MM.1S (cell line): Measurements from ENCODE around the gene PDSS2.
"Not testable (repeated sequence)": the region's sequence is repeated elsewhere in the genome, so short reads cannot be mapped to it uniquely, and the experiment has no call there.

Experiments used
- DNase-seq: peaks from one replicate; pipeline ENCODE4 v3.0.0-alpha.2; 2015
- H2AFZ ChIP-seq: fragments of 300-600 bp; sonication (generic); 2 replicates; pipeline ENCODE4 v1.6.0; 2016; ENCODE audit warnings: antibody characterized with exemption, low read length
- H3F3A ChIP-seq: fragments of 300-600 bp; sonication (generic); 2 replicates; pipeline ENCODE4 v1.6.1; 2016; ENCODE audit warnings: mild to moderate bottlenecking, antibody characterized with exemption, low read length, moderate library complexity, mixed read lengths; ENCODE audit not compliant: insufficient read depth
- H3K27ac ChIP-seq: fragments of 300-600 bp; sonication (generic); 2 replicates; pipeline ENCODE4 v1.5.1; 2016; ENCODE audit warnings: mild to moderate bottlenecking, low read length
- H3K27me3 ChIP-seq: fragments of 300-600 bp; sonication (generic); replicated peaks from 2 replicates; pipeline ENCODE4 v1.6.0; 2016; ENCODE audit warnings: low read length; ENCODE audit not compliant: insufficient read depth
- H3K36me3 ChIP-seq: fragments of 300-600 bp; sonication (generic); replicated peaks from 2 replicates; pipeline ENCODE4 v1.6.1; 2016; ENCODE audit warnings: mild to moderate bottlenecking, low read length, mixed read lengths; ENCODE audit not compliant: insufficient read depth
- H3K4me1 ChIP-seq: fragments of 300-600 bp; sonication (generic); 2 replicates; pipeline ENCODE4 v1.6.1; 2016; ENCODE audit warnings: low read length, mixed read lengths
- H3K4me2 ChIP-seq: fragments of 300-600 bp; sonication (generic); 2 replicates; pipeline ENCODE4 v1.6.0; 2016; ENCODE audit warnings: low read depth, low read length
- H3K4me3 ChIP-seq: fragments of 300-600 bp; sonication (generic); 2 replicates; pipeline ENCODE4 v1.5.1; 2016; ENCODE audit warnings: low read length, mixed read lengths
- H3K79me2 ChIP-seq: fragments of 300-600 bp; sonication (generic); 2 replicates; pipeline ENCODE4 v1.6.1; 2016; ENCODE audit warnings: mixed run types, low read length, mixed read lengths
- H3K9ac ChIP-seq: fragments of 300-600 bp; sonication (generic); 2 replicates; pipeline ENCODE4 v1.6.1; 2016; ENCODE audit warnings: low read length, mixed read lengths
- H3K9me2 ChIP-seq: fragments of 300-600 bp; sonication (generic); replicated peaks from 2 replicates; pipeline ENCODE4 v1.6.1; 2016; ENCODE audit warnings: mild to moderate bottlenecking, low read length, mixed read lengths; ENCODE audit not compliant: insufficient read depth
- H3K9me3 ChIP-seq: fragments of 300-600 bp; sonication (generic); replicated peaks from 2 replicates; pipeline ENCODE4 v1.6.1; 2016; ENCODE audit warnings: mild to moderate bottlenecking, low read length, mixed read lengths; ENCODE audit not compliant: insufficient read depth
- H4K20me1 ChIP-seq: fragments of 300-600 bp; sonication (generic); 2 replicates; pipeline ENCODE4 v1.6.1; 2016; ENCODE audit warnings: mild to moderate bottlenecking, low read length, moderate library complexity, mixed read lengths; ENCODE audit not compliant: insufficient read depth
- CTCF ChIP-seq: fragments of 300-600 bp; sonication (generic); IDR thresholded peaks from 2 replicates; pipeline ENCODE4 v1.5.1; 2016; ENCODE audit warnings: antibody characterized with exemption, low read length, mixed read lengths
- EZH2 ChIP-seq: fragments of 300-600 bp; sonication (generic); optimal IDR thresholded peaks from 2 replicates; pipeline ENCODE3; 2017; ENCODE audit warnings: low read depth, mild to moderate bottlenecking, antibody characterized with exemption, low read length, mixed read lengths
- EZH2phosphoT487 ChIP-seq: fragments of 300-600 bp; sonication (generic); IDR thresholded peaks from 2 replicates; pipeline ENCODE4 v1.6.1; 2018; ENCODE audit warnings: antibody characterized with exemption, low read length

The PDSS2 gene

GRCh38 chr6:107202876-107203468 lies 256.4 kb downstream of the PDSS2 start:
- no peak for DNase-seq
- no peaks in the 10 kb centered on the region for H3K4me1 ChIP-seq
- H3K79me2 ChIP-seq, result no peaks in the 10 kb centered on the region
- no peaks in the 10 kb centered on the region for H3K9me2 ChIP-seq
- no peak overlapping the region for H3K27ac ChIP-seq
- H3K4me3 ChIP-seq, result no peak overlapping the region
- no peak overlapping the region for H3K9ac ChIP-seq
- no peak overlapping the region for H3K4me2 ChIP-seq
- H3F3A ChIP-seq, result no peaks in the 10 kb centered on the region
- TF ChIP-seq CTCF (no peak), EZH2 (no peak), EZH2phosphoT487 (no peak)
- H3K36me3 ChIP-seq, result no peaks in the 10 kb centered on the region
- no peaks in the 10 kb centered on the region for H4K20me1 ChIP-seq
- H3K27me3 ChIP-seq, result no peaks in the 10 kb centered on the region
- H3K9me3 ChIP-seq, result no peaks in the 10 kb centered on the region
- H2AFZ ChIP-seq, result no peak overlapping the region

GRCh38 chr6:107198631-107199416 lies 260.5 kb downstream of the PDSS2 start:
- H3K79me2 ChIP-seq, result no peaks in the 10 kb centered on the region
- H3K9ac ChIP-seq, result no peak overlapping the region
- no peak overlapping the region for H3K4me3 ChIP-seq
- no peaks in the 10 kb centered on the region for H3K4me1 ChIP-seq
- H3K9me2 ChIP-seq, result no peaks in the 10 kb centered on the region
- H3F3A ChIP-seq, result no peaks in the 10 kb centered on the region
- H3K36me3 ChIP-seq, result no peaks in the 10 kb centered on the region
- no peak overlapping the region for H3K27ac ChIP-seq
- H3K4me2 ChIP-seq, result no peak overlapping the region
- no peak overlapping the region for H2AFZ ChIP-seq
- H3K27me3 ChIP-seq, result no peaks in the 10 kb centered on the region
- no peaks in the 10 kb centered on the region for H4K20me1 ChIP-seq
- no peaks in the 10 kb centered on the region for H3K9me3 ChIP-seq
- no peak for TF ChIP-seq EZH2
- TF ChIP-seq CTCF, result no peak
- TF ChIP-seq EZH2phosphoT487, result no peak
- no peak for DNase-seq

- DNase-seq, result no peak
- TF ChIP-seq EZH2, result no peak
- TF ChIP-seq EZH2phosphoT487, result no peak
- no peak for TF ChIP-seq CTCF
- H3K9me3 ChIP-seq, result no peaks in the 10 kb centered on the region
- H2AFZ ChIP-seq, result no peak overlapping the region
- no peak overlapping the region for H3K4me2 ChIP-seq
- H3K27me3 ChIP-seq, result no peaks in the 10 kb centered on the region
- H3K79me2 ChIP-seq, result no peaks in the 10 kb centered on the region
- H3K27ac ChIP-seq, result no peak overlapping the region
- no peaks in the 10 kb centered on the region for H3K36me3 ChIP-seq
- no peak overlapping the region for H3K9ac ChIP-seq
- no peak overlapping the region for H3K4me3 ChIP-seq
- H4K20me1 ChIP-seq, result no peaks in the 10 kb centered on the region
- no peaks in the 10 kb centered on the region for H3K9me2 ChIP-seq
- H3F3A ChIP-seq, result no peaks in the 10 kb centered on the region
- H3K4me1 ChIP-seq, result no peaks in the 10 kb centered on the region
Observed at GRCh38 chr6:107196152-107196551, 263.2 kb downstream of the PDSS2 start.

GRCh38 chr6:107194723-107195122 lies 264.6 kb downstream of the PDSS2 start:
- H3F3A ChIP-seq, H3K4me2 ChIP-seq, H3K79me2 ChIP-seq, H4K20me1 ChIP-seq, H3K27me3 ChIP-seq, H3K27ac ChIP-seq, H3K36me3 ChIP-seq, H2AFZ ChIP-seq, H3K9me2 ChIP-seq, H3K4me3 ChIP-seq, H3K9ac ChIP-seq, H3K4me1 ChIP-seq, H3K9me3 ChIP-seq: not testable (repeated sequence)
- peak; percentile 8 for DNase-seq
